HK-2 (cell line): Measurements from ENCODE around the gene RAC2.

Source experiments
- DNase-seq: peaks from one replicate; pipeline ENCODE4 v3.0.0-alpha.2; 2018; ENCODE audit not compliant: unreplicated experiment

The RAC2 gene

GRCh38 chr22:37176464-37177061 is 67.5 kb downstream of the RAC2 start:
- DNase-seq: no peak

- DNase-seq: no peak
Measured at GRCh38 chr22:37175414-37176281, 68.4 kb downstream of the RAC2 start.
